ENCODE measurements around the gene RAD51B.

GRCh38 chr14:68530443-68530842, 710.9 kb downstream of the RAD51B start:
- no peak for TF ChIP-seq CTCF (IDR thresholded peaks at IDR 0.05; ENCODE audit: insufficient read depth, low read length)
- TF ChIP-seq POLR2AphosphoS5 (IDR thresholded peaks at IDR 0.05; ENCODE audit: low read depth) = no peak
- TF ChIP-seq SPI1 (IDR thresholded peaks at IDR 0.05; ENCODE audit: borderline replicate concordance, low read depth) = no peak

All from HL-60 (cell line).